ENCODE measurements around the gene OR4F3.
"Not testable (repeated sequence)": the region's sequence is repeated elsewhere in the genome, so short reads cannot be mapped to it uniquely, and the experiment has no call there.

The OR4F3 gene

GRCh38 chr5:181366968-181367367, at the start of gene OR4F3:
TSS of gene OR4F3 (plus strand) at chr5:181367268.
- not testable (repeated sequence) for H3K36me3 ChIP-seq; H3K4me1 ChIP-seq (ENCODE audit: control insufficient read depth in 1 of 2, insufficient read depth in 1 of 2, low read depth in 1 of 2, low read length in 1 of 2); H3K27ac ChIP-seq; H3K9me3 ChIP-seq; H3K27me3 ChIP-seq; H3K4me3 ChIP-seq (ENCODE audit: low read depth in 1 of 2, low read length in 1 of 2)

Measured in neutrophil (primary cell).